B cell (primary cell): ENCODE data around the gene C12orf56. TPM values are rescaled to one million over a fixed set of nuclear protein-coding genes. Genes with fewer than 3 reads are reported as not detected.

ENCODE experiments used
- ATAC-seq: fragments of 200-7000 bp; cut with Tn5 transposase; one replicate; pipeline ENCODE4 v1.10.0; 2021; ENCODE audit warnings: low read depth, mild to moderate bottlenecking, moderate number of reproducible peaks, moderate library complexity
- CTCF ChIA-PET: fragments of 350-600 bp; sonication (Branson Sonifier 250); formaldehyde crosslinking; loops from one replicate; lab custom pipeline; 2021; ENCODE audit warnings: antibody characterized with exemption, inconsistent platforms; lab: Charles Lee
- POLR2A ChIA-PET: fragments of 350-600 bp; sonication (Branson Sonifier 250); formaldehyde crosslinking; loops from one replicate; lab custom pipeline; 2021; ENCODE audit warnings: antibody characterized with exemption; lab: Charles Lee
- DNase-seq: peaks from one replicate; pipeline ENCODE4 v3.0.0; 2013
- H2AFZ ChIP-seq: 2 replicates; pipeline ENCODE4 v1.6.1; 2012; ENCODE audit warnings: mild to moderate bottlenecking, low read depth, low read length; ENCODE audit not compliant: insufficient read depth, poor library complexity, severe bottlenecking
- H3K27ac ChIP-seq, 2 donors: 1 replicate in 1 of 2; 2 replicates in 1 of 2; pipeline ENCODE4 v1.5.1; 2012 to 2013; ENCODE audit warnings: low read length in 2 of 2, mild to moderate bottlenecking in 2 of 2, moderate library complexity in 1 of 2
- H3K27me3 ChIP-seq, 4 experiments: fragments of 200-600 bp in 1 of 4; sonication (generic) in 1 of 4; replicated peaks in 1 of 4; 1 replicate in 2 of 4; 2 replicates in 2 of 4; pipeline versions ENCODE4 v1.6.1 to v1.7.0; 2013 to 2016; ENCODE audit warnings: low read length in 3 of 4, mild to moderate bottlenecking in 2 of 4, mixed read lengths in 1 of 4, moderate library complexity in 1 of 4; ENCODE audit not compliant: insufficient read depth in 4 of 4, control insufficient read depth in 3 of 4; ENCODE audit errors: control extremely low read depth in 1 of 4
- H3K36me3 ChIP-seq, 2 experiments: replicated peaks in 1 of 2; 1 replicate in 1 of 2; 2 replicates in 1 of 2; pipeline versions ENCODE4 v1.6.1 to v1.7.1; 2013; ENCODE audit warnings: low read length in 1 of 2; ENCODE audit not compliant: insufficient read depth in 2 of 2, control insufficient read depth in 1 of 2; ENCODE audit errors: control extremely low read depth in 1 of 2, extremely low read depth in 1 of 2
- H3K4me1 ChIP-seq, 2 donors: fragments of 200-600 bp in 1 of 2; sonication (generic) in 1 of 2; 1 replicate in 1 of 2; 2 replicates in 1 of 2; pipeline versions ENCODE4 v1.5.1 to v1.6.1; 2013 to 2017; ENCODE audit warnings: low read length in 2 of 2; ENCODE audit not compliant: control insufficient read depth in 2 of 2, insufficient read depth in 2 of 2
- H3K4me2 ChIP-seq: replicated peaks from 2 replicates; pipeline ENCODE3; 2012; ENCODE audit warnings: mild to moderate bottlenecking, low read depth, low read length; ENCODE audit not compliant: poor library complexity, severe bottlenecking
- H3K4me3 ChIP-seq, 5 experiments: fragments of 200-600 bp in 1 of 5; sonication (generic) in 1 of 5; 1 replicate in 3 of 5; 2 replicates in 2 of 5; pipeline versions ENCODE4 v1.5.1 to v1.7.0; 2011 to 2016; ENCODE audit warnings: low read length in 4 of 5, mild to moderate bottlenecking in 4 of 5, low read depth in 2 of 5, control low read depth in 1 of 5, moderate library complexity in 1 of 5; ENCODE audit not compliant: insufficient read depth in 1 of 5; ENCODE audit errors: control extremely low read depth in 1 of 5, extremely low read depth in 1 of 5
- H3K79me2 ChIP-seq: fragments of 200-600 bp; sonication (generic); one replicate; pipeline ENCODE4 v1.6.0; 2016; ENCODE audit warnings: low read length; ENCODE audit not compliant: control insufficient read depth, insufficient read depth
- H3K9ac ChIP-seq: fragments of 200-600 bp; sonication (generic); 2 replicates; pipeline ENCODE4 v1.6.1; 2017; ENCODE audit warnings: mild to moderate bottlenecking, low read length, moderate library complexity
- H3K9me3 ChIP-seq, 3 donors: one replicate each; pipeline versions ENCODE4 v1.6.1 to v1.7.1; 2013; ENCODE audit warnings: low read length in 2 of 3; ENCODE audit not compliant: control insufficient read depth in 2 of 3, insufficient read depth in 1 of 3; ENCODE audit errors: control extremely low read depth in 1 of 3
- H4K20me1 ChIP-seq: 2 replicates; pipeline ENCODE4 v1.6.0; 2012; ENCODE audit warnings: mild to moderate bottlenecking, low read length; ENCODE audit not compliant: insufficient read depth, control insufficient read depth, poor library complexity, severe bottlenecking
- H3K27ac Mint-ChIP-seq: one replicate; pipeline ENCODE4 v1.8.0; 2021; ENCODE audit warnings: mixed read lengths
- H3K27me3 Mint-ChIP-seq: one replicate; pipeline ENCODE4 v1.8.0; 2021; ENCODE audit warnings: mixed read lengths
- H3K4me1 Mint-ChIP-seq: one replicate; pipeline ENCODE4 v1.8.0; 2021; ENCODE audit warnings: mixed read lengths
- H3K4me3 Mint-ChIP-seq: one replicate; pipeline ENCODE4 v1.8.0; 2021; ENCODE audit warnings: mixed read lengths
- H3K9me3 Mint-ChIP-seq: one replicate; pipeline ENCODE4 v1.8.0; 2022; ENCODE audit warnings: mixed read lengths; ENCODE audit not compliant: insufficient read depth
- EZH2 ChIP-seq: IDR thresholded peaks from 2 replicates; pipeline ENCODE4 v1.6.1; 2012; ENCODE audit warnings: borderline replicate concordance, low read depth, mild to moderate bottlenecking, moderate library complexity, low read length; ENCODE audit not compliant: insufficient read depth, poor library complexity, severe bottlenecking
- WGBS: methylation state at CpG from one replicate; pipeline ENCODE4 v1.1.5; 2013; ENCODE audit warnings: missing lambda C conversion rate; ENCODE audit not compliant: insufficient coverage; 5-methylcytosine and 5-hydroxymethylcytosine counted together
- intact Hi-C: fragments of 100-400 bp; cut with micrococcal nuclease; formaldehyde crosslinking; loops from one replicate; pipeline ENCODE4 v1.10.0; 2022
- polyA plus RNA-seq: library from polyadenylated mRNA; depleted of rRNA; stranded (reverse); fragments of >200 nt; gene quantifications from 2 replicates; pipeline ENCODE4 v1.2.3, GENCODE V29; 2012
- total RNA-seq, 2 donors: library from RNA; stranded (reverse); fragments of 120-200 nt in 1 of 2; gene quantifications; 1 replicate in 1 of 2; 2 replicates in 1 of 2; pipeline versions ENCODE4 v1.2.3 to v1.2.4, GENCODE V29; 2013 to 2022
- TF ChIP-seq, protein P1 (sequence below): fragments of 200-600 bp; IDR thresholded peaks from one replicate; pipeline ENCODE4 v1.8.0; 2022; ENCODE audit warnings: antibody characterized with exemption, mild to moderate bottlenecking

Gene C12orf56
- total and polyA plus RNA-seq, 2 donors (not counting 1 experiment from before 2014, with no cell fraction given): not detected

GRCh38 chr12:64253356-64253755, 137.2 kb downstream of the C12orf56 start:
- Histone ChIP-seq H3K27ac (no peak overlapping the region), H3K36me3 (no peaks in the 10 kb centered on the region), H3K4me2 (no peak overlapping the region), H3K4me3 (no peak overlapping the region), H4K20me1 (no peaks in the 10 kb centered on the region), H3K27me3 (no peaks in the 10 kb centered on the region), H3K9ac (no peak overlapping the region), H3K4me1 (no peaks in the 10 kb centered on the region), H2AFZ (no peak overlapping the region), H3K79me2 (no peaks in the 10 kb centered on the region), H3K9me3 (no peaks in the 10 kb centered on the region)
- no peak overlapping the region for H3K27ac Mint-ChIP-seq
- no peak for DNase-seq
- H3K27me3 Mint-ChIP-seq: peaks cover 10% of the 10 kb centered on the region
- intact Hi-C loops: no loop called here
- POLR2A ChIA-PET: no interaction called here
- CTCF ChIA-PET: no interaction called here
- no peak overlapping the region for H3K4me3 Mint-ChIP-seq
- no peaks in the 10 kb centered on the region for H3K4me1 Mint-ChIP-seq
- WGBS: no CpG with 5 or more reads among the region's 1 CpG
- no peak for TF ChIP-seq EZH2
- TF ChIP-seq, protein P1, sequence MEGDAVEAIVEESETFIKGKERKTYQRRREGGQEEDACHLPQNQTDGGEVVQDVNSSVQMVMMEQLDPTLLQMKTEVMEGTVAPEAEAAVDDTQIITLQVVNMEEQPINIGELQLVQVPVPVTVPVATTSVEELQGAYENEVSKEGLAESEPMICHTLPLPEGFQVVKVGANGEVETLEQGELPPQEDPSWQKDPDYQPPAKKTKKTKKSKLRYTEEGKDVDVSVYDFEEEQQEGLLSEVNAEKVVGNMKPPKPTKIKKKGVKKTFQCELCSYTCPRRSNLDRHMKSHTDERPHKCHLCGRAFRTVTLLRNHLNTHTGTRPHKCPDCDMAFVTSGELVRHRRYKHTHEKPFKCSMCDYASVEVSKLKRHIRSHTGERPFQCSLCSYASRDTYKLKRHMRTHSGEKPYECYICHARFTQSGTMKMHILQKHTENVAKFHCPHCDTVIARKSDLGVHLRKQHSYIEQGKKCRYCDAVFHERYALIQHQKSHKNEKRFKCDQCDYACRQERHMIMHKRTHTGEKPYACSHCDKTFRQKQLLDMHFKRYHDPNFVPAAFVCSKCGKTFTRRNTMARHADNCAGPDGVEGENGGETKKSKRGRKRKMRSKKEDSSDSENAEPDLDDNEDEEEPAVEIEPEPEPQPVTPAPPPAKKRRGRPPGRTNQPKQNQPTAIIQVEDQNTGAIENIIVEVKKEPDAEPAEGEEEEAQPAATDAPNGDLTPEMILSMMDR: no peak
- ATAC-seq: no peak
- no peaks in the 10 kb centered on the region for H3K9me3 Mint-ChIP-seq

- ATAC-seq: no peak
- H3K4me3 ChIP-seq: no peak overlapping the region
- no peak overlapping the region for H3K9ac ChIP-seq
- peaks cover 10% of the 10 kb centered on the region for H3K27me3 Mint-ChIP-seq
- H3K36me3 ChIP-seq: no peaks in the 10 kb centered on the region
- no peak overlapping the region for H3K27ac Mint-ChIP-seq
- no peak overlapping the region for H3K27ac ChIP-seq
- no CpG with 5 or more reads among the region's 3 CpGs for WGBS
- H3K27me3 ChIP-seq: no peaks in the 10 kb centered on the region
- intact Hi-C loops: no loop called here
- no peak overlapping the region for H2AFZ ChIP-seq
- TF ChIP-seq EZH2: no peak
- TF ChIP-seq, protein P1: no peak
- no peaks in the 10 kb centered on the region for H3K9me3 ChIP-seq
- ChIA-PET CTCF (interaction anchor here (0.6 kb wide), 1 partner anchor 46 kb away, joined by 3 read pairs; no protein-coding TSS in a partner anchor), POLR2A (no interaction called here)
- H3K4me3 Mint-ChIP-seq: no peak overlapping the region
- H3K4me1 Mint-ChIP-seq: no peaks in the 10 kb centered on the region
- DNase-seq: no peak
- H3K4me1 ChIP-seq: no peaks in the 10 kb centered on the region
- no peaks in the 10 kb centered on the region for H4K20me1 ChIP-seq
- no peaks in the 10 kb centered on the region for H3K79me2 ChIP-seq
- H3K9me3 Mint-ChIP-seq: no peaks in the 10 kb centered on the region
- H3K4me2 ChIP-seq: no peak overlapping the region
Observed at GRCh38 chr12:64252681-64253080, 137.9 kb downstream of the C12orf56 start.
